Chondrocyte (in vitro differentiated cells): ENCODE measurements around the gene LRMDA. TPM values are rescaled to one million over a fixed set of nuclear protein-coding genes. Genes with fewer than 3 reads are reported as not detected.

Source experiments
- DNase-seq: peaks from one replicate; pipeline ENCODE4 v3.0.0; 2021; ENCODE audit warnings: mixed read lengths, low spot score
- H3K27ac Mint-ChIP-seq: one replicate; pipeline ENCODE4 v1.8.0; 2021; ENCODE audit warnings: mild to moderate bottlenecking, moderate library complexity, mixed read lengths; ENCODE audit not compliant: unreplicated experiment
- H3K27me3 Mint-ChIP-seq: 2 replicates; pipeline ENCODE4 v1.8.0; 2021; ENCODE audit warnings: low read depth, mixed read lengths
- H3K36me3 Mint-ChIP-seq: 2 replicates; pipeline ENCODE4 v1.8.0; 2021; ENCODE audit warnings: low read depth, mixed read lengths
- H3K4me1 Mint-ChIP-seq: 2 replicates; pipeline ENCODE4 v1.8.0; 2021; ENCODE audit warnings: low read depth, mild to moderate bottlenecking, mixed read lengths
- H3K4me3 Mint-ChIP-seq: one replicate; pipeline ENCODE4 v1.8.0; 2021; ENCODE audit warnings: mild to moderate bottlenecking, moderate library complexity, mixed read lengths; ENCODE audit not compliant: unreplicated experiment
- H3K9me3 Mint-ChIP-seq: 2 replicates; pipeline ENCODE4 v1.8.0; 2021; ENCODE audit warnings: low read depth, mixed read lengths
- CTCF ChIP-seq: fragments of 200-600 bp; sonication (generic); IDR thresholded peaks from 2 replicates; pipeline ENCODE4 v1.5.0; 2021; ENCODE audit warnings: antibody characterized with exemption, mild to moderate bottlenecking, moderate library complexity
- total RNA-seq: library from RNA; stranded (reverse); gene quantifications from 3 replicates; pipeline ENCODE4 v1.2.1, GENCODE V29; 2021

The LRMDA gene
- total RNA-seq, 1 donor from 2014 or later, result 2.8 TPM

- Mint-ChIP-seq H3K27ac (no peak overlapping the region), H3K9me3 (no peaks in the 10 kb centered on the region), H3K27me3 (peaks cover 48% of the 10 kb centered on the region), H3K4me3 (no peak overlapping the region), H3K36me3 (no peaks in the 10 kb centered on the region), H3K4me1 (no peaks in the 10 kb centered on the region)
- no peak for DNase-seq
- no peak for TF ChIP-seq CTCF
Observed at GRCh38 chr10:75815066-75815465, 383.6 kb downstream of the LRMDA start.

GRCh38 chr10:75817198-75817597, 385.8 kb downstream of the LRMDA start:
- Mint-ChIP-seq H3K4me3 (no peak overlapping the region), H3K36me3 (no peaks in the 10 kb centered on the region), H3K9me3 (no peaks in the 10 kb centered on the region), H3K27me3 (peaks cover 52% of the 10 kb centered on the region), H3K4me1 (no peaks in the 10 kb centered on the region), H3K27ac (no peak overlapping the region)
- no peak for DNase-seq
- no peak for TF ChIP-seq CTCF

GRCh38 chr10:75818552-75818951, 387.1 kb downstream of the LRMDA start:
- no peak for TF ChIP-seq CTCF
- DNase-seq, result no peak
- Mint-ChIP-seq H3K4me1 (no peaks in the 10 kb centered on the region), H3K27me3 (peaks cover 52% of the 10 kb centered on the region), H3K4me3 (no peak overlapping the region), H3K36me3 (peaks cover 2% of the 10 kb centered on the region), H3K27ac (no peak overlapping the region), H3K9me3 (peaks cover 6% of the 10 kb centered on the region)

GRCh38 chr10:75825235-75825634, 393.8 kb downstream of the LRMDA start:
- Mint-ChIP-seq H3K9me3 (peaks cover 6% of the 10 kb centered on the region), H3K4me1 (no peaks in the 10 kb centered on the region), H3K4me3 (no peak overlapping the region), H3K27me3 (peaks cover 26% of the 10 kb centered on the region), H3K27ac (no peak overlapping the region), H3K36me3 (peaks cover 2% of the 10 kb centered on the region)
- no peak for TF ChIP-seq CTCF
- no peak for DNase-seq

GRCh38 chr10:75825661-75826060, 394.2 kb downstream of the LRMDA start:
- H3K4me3 Mint-ChIP-seq, result no peak overlapping the region
- DNase-seq, result no peak
- H3K27ac Mint-ChIP-seq, result no peak overlapping the region
- no peaks in the 10 kb centered on the region for H3K4me1 Mint-ChIP-seq
- no peak for TF ChIP-seq CTCF
- peaks cover 2% of the 10 kb centered on the region for H3K36me3 Mint-ChIP-seq
- peaks cover 6% of the 10 kb centered on the region for H3K9me3 Mint-ChIP-seq
- peaks cover 22% of the 10 kb centered on the region for H3K27me3 Mint-ChIP-seq
